Heart left ventricle (tissue), 13 donors: ENCODE measurements around the gene CPT1A.

ENCODE experiments used
- POLR2A ChIP-seq, 2 donors: fragments of 450-650 bp; IDR thresholded peaks; one replicate each; pipeline ENCODE4 v1.6.1; 2017; ENCODE audit warnings: antibody characterized with exemption in 2 of 2, mild to moderate bottlenecking in 2 of 2, moderate library complexity in 2 of 2
- TF ChIP-seq, protein P1 (sequence below), 12 donors: fragments of 200-600 bp; sonication (generic) in 4 of 12; IDR thresholded peaks; one replicate each; pipeline versions ENCODE4 v1.5.0 to v1.8.0; 2018 to 2022; ENCODE audit warnings: antibody characterized with exemption in 12 of 12, mild to moderate bottlenecking in 5 of 12
- donor health status: ischemic (EF 13 %, LVEDD 7.1; RV severe dilation, severe dysfunction).
- donor health status: DM: no; HTN: yes; CAD: no.
- donor health status: DM: no; HTN: no; CAD: no.
- donor health status: ischemic (EF 25% LVEDD 6.9; RV normal size, moderate dysfunction).
- donor health status: ischemic (EF 25% LVEDD 5.7; RV mildly dilated, moderate dysfunction).
- donor health status: ischemic (EF 35%, LVEDD 5.7; RV mildly dilated, moderate dysfunction).
- donor health status: nonischemic (EF 11% LVEDD 7.7; RV severe dilation, severe dysfunction).
- donor health status: DM: yes; HTN: yes; CAD: no.
- donor health status: PGD.
- donor health status: ischemic (EF 29% LVEDD 5.4; RV normal size, mild dysfunction).
- donor health status: nonischemic (EF 23%, LVEDD 6.1; RV moderate dilation, normal function).

DNA sequence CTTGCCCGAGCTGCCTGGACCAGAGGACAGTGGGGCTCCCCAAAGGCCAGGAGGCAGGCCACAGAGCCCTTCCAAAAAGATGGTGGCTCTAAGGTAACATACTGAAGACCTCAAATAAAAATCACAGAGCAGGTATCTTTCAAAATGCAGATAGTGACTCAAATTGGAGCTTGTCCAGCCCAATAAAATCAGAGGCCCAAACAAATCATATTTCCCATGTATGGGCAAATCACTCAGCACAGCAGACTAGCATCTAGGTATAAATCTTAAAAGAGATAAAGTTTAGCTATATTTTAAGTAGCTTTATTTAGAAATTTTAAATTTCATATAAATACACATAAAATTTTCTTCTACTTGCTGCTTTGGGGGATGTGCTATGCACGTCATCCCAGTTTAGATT is 93.7 kb downstream of the CPT1A start:
- TF ChIP-seq, protein P1, sequence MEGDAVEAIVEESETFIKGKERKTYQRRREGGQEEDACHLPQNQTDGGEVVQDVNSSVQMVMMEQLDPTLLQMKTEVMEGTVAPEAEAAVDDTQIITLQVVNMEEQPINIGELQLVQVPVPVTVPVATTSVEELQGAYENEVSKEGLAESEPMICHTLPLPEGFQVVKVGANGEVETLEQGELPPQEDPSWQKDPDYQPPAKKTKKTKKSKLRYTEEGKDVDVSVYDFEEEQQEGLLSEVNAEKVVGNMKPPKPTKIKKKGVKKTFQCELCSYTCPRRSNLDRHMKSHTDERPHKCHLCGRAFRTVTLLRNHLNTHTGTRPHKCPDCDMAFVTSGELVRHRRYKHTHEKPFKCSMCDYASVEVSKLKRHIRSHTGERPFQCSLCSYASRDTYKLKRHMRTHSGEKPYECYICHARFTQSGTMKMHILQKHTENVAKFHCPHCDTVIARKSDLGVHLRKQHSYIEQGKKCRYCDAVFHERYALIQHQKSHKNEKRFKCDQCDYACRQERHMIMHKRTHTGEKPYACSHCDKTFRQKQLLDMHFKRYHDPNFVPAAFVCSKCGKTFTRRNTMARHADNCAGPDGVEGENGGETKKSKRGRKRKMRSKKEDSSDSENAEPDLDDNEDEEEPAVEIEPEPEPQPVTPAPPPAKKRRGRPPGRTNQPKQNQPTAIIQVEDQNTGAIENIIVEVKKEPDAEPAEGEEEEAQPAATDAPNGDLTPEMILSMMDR (IDR thresholded peaks at IDR 0.05) = no peak
- TF ChIP-seq POLR2A (IDR thresholded peaks at IDR 0.05) = no peak
